Kidney glomerular epithelial cell (primary cell): ENCODE measurements around the gene ENTPD7.

Experiments used
- DNase-seq: peaks from one replicate; lab custom pipeline; 2025; lab: John Stamatoyannopoulos, UW

ENTPD7 gene

GRCh38 chr10:99748823-99749451, 89.6 kb downstream of the ENTPD7 start:
- DNase-seq, result no peak

- no peak for DNase-seq
Observed at GRCh38 chr10:99750641-99751040, 91.3 kb downstream of the ENTPD7 start.

GRCh38 chr10:99754670-99755069, 95.4 kb downstream of the ENTPD7 start:
- DNase-seq, result no peak
